Vagina (tissue), 2 donors: ENCODE results near the gene LKAAEAR1.

Source experiments
- POLR2A ChIP-seq, 2 donors: fragments of 450-650 bp; IDR thresholded peaks; one replicate each; pipeline ENCODE4 v1.6.1; 2017; ENCODE audit warnings: antibody characterized with exemption in 2 of 2, mild to moderate bottlenecking in 2 of 2, moderate library complexity in 2 of 2
- TF ChIP-seq, protein P1 (sequence below), 3 experiments: fragments of 450-650 bp in 2 of 3; fragments of 200-600 bp in 1 of 3; sonication (generic) in 1 of 3; IDR thresholded peaks; one replicate each; pipeline ENCODE4 v1.5.1; 2017 to 2019; ENCODE audit warnings: antibody characterized with exemption in 3 of 3, mild to moderate bottlenecking in 2 of 3, moderate library complexity in 2 of 3

DNA sequence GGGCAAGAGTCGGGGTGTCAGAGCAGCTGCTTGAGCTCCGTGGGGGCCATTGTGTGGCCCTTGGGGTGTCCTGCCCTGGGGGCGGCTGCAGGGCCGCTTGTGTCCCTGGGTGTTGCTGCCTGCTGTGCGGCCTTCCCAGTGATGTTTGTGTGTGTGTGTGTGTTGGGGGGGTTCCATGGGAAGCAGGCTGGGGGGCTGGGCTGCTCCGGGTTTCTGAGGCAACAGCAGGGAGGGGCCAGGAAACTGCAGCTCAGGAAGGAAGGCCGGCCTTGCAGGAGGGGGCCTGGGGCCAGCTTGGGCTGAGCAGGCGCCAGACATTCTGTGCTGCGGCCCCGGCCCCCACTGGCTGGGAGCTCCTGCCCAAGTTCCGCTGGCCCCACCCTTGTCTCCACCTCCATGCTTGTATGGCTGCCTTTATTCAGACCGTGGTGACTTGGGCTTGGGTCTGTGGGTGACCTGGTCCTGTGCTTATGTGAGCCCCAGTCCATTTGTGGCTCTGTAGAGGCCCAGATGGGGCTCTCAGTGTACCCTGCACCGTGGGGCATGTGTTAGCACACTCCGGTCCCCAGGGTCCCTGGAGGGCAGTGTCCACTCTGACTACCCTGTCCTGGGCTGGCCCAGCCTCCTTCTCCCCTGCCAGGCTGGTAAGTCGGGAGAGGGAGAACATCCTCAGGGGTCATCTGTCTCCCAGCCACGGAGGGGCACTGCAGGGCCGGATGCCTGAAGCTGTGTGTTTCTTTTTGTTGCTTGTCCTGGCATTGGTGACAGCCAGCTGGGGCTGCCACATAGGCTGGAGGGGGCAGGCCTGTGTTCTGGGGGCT, 30.1 kb downstream of the LKAAEAR1 start:
- TF ChIP-seq, protein P1, sequence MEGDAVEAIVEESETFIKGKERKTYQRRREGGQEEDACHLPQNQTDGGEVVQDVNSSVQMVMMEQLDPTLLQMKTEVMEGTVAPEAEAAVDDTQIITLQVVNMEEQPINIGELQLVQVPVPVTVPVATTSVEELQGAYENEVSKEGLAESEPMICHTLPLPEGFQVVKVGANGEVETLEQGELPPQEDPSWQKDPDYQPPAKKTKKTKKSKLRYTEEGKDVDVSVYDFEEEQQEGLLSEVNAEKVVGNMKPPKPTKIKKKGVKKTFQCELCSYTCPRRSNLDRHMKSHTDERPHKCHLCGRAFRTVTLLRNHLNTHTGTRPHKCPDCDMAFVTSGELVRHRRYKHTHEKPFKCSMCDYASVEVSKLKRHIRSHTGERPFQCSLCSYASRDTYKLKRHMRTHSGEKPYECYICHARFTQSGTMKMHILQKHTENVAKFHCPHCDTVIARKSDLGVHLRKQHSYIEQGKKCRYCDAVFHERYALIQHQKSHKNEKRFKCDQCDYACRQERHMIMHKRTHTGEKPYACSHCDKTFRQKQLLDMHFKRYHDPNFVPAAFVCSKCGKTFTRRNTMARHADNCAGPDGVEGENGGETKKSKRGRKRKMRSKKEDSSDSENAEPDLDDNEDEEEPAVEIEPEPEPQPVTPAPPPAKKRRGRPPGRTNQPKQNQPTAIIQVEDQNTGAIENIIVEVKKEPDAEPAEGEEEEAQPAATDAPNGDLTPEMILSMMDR (IDR thresholded peaks at IDR 0.05): no peak
- TF ChIP-seq POLR2A (IDR thresholded peaks at IDR 0.05): no peak
